K562 (cell line): ENCODE measurements around the gene GGTLC2.
"Not testable (repeated sequence)": the region's sequence is repeated elsewhere in the genome, so short reads cannot be mapped to it uniquely, and the experiment has no call there.

Source experiments
- BCOR ChIP-seq: fragments of 450-650 bp; IDR thresholded peaks from 2 replicates; pipeline ENCODE4 v1.6.1; 2016
- CBX8 ChIP-seq: fragments of 200-600 bp; sonication (generic); IDR thresholded peaks from 2 replicates; pipeline ENCODE4 v1.6.1; 2012; ENCODE audit warnings: borderline replicate concordance, mixed run types, low read depth, mild to moderate bottlenecking, moderate library complexity, mixed read lengths, low read length, control low read depth, inconsistent platforms; ENCODE audit not compliant: poor library complexity, severe bottlenecking; ENCODE audit errors: extremely low read depth
- FOXM1 ChIP-seq, 2 experiments: fragments of 450-650 bp in 1 of 2; sonication (generic) in 1 of 2; formaldehyde crosslinking in 1 of 2; IDR thresholded peaks; 2 replicates each; pipeline versions ENCODE4 v1.6.1 to v1.9.0; 2017 to 2022; ENCODE audit warnings: low read depth in 2 of 2, mild to moderate bottlenecking in 2 of 2, missing genetic modification reagents in 1 of 2, moderate library complexity in 1 of 2
- JUND ChIP-seq, 2 experiments: IDR thresholded peaks; 2 replicates in 1 of 2; 3 replicates in 1 of 2; pipeline ENCODE4 v1.6.1; 2011; ENCODE audit warnings: borderline replicate concordance in 2 of 2, low read depth in 2 of 2, low read length in 2 of 2, improper control_type of control experiment in 1 of 2, missing biosample characterization in 1 of 2, missing genetic modification characterization in 1 of 2, missing genetic modification reagents in 1 of 2
- POLR2AphosphoS5 ChIP-seq: IDR thresholded peaks from 2 replicates; pipeline ENCODE4 v1.6.1; 2011; ENCODE audit warnings: mild to moderate bottlenecking, low read depth, low read length, moderate library complexity; ENCODE audit not compliant: control insufficient read depth, insufficient read depth
- SP2 ChIP-seq: IDR thresholded peaks from 2 replicates; pipeline ENCODE4 v1.6.1; 2011; ENCODE audit warnings: mild to moderate bottlenecking, low read depth, low read length, moderate library complexity; ENCODE audit not compliant: poor library complexity, severe bottlenecking; ENCODE audit errors: extremely low read depth
- TAF9B ChIP-seq: fragments of 450-650 bp; IDR thresholded peaks from 2 replicates; pipeline ENCODE4 v1.6.1; 2018; ENCODE audit warnings: mild to moderate bottlenecking; ENCODE audit not compliant: partially characterized antibody
- ZNF121 ChIP-seq: sonication (generic); formaldehyde crosslinking; conservative IDR thresholded peaks from 2 replicates; pipeline ENCODE4 v1.8.0; 2022; ENCODE audit warnings: missing genetic modification reagents
- ZNF274 ChIP-seq: IDR thresholded peaks from 2 replicates; pipeline ENCODE4 v1.6.1; 2011; ENCODE audit warnings: low read depth, mild to moderate bottlenecking, low read length, moderate library complexity, borderline replicate concordance
- TF ChIP-seq, protein P1 (sequence below): fragments of 450-650 bp; formaldehyde crosslinking; IDR thresholded peaks from 2 replicates; pipeline ENCODE4 v1.4.0; 2020; ENCODE audit warnings: mild to moderate bottlenecking

GRCh38 chr22:22642255-22642654 lies 2.2 kb upstream of the GGTLC2 start:
- not testable (repeated sequence) for TF ChIP-seq ZNF274; ZNF121 (CRISPR knock-in tag); CBX8; BCOR; SP2; TAF9B; POLR2AphosphoS5; JUND (IDR thresholded peaks at IDR 0.05; ENCODE audit: borderline replicate concordance, low read depth, low read length); JUND (tag; IDR thresholded peaks at IDR 0.05; ENCODE audit: borderline replicate concordance, low read depth, low read length); FOXM1 (IDR thresholded peaks at IDR 0.05; ENCODE audit: low read depth); FOXM1 (CRISPR knock-in tag; IDR thresholded peaks at IDR 0.05; ENCODE audit: low read depth)
- TF ChIP-seq, protein P1, sequence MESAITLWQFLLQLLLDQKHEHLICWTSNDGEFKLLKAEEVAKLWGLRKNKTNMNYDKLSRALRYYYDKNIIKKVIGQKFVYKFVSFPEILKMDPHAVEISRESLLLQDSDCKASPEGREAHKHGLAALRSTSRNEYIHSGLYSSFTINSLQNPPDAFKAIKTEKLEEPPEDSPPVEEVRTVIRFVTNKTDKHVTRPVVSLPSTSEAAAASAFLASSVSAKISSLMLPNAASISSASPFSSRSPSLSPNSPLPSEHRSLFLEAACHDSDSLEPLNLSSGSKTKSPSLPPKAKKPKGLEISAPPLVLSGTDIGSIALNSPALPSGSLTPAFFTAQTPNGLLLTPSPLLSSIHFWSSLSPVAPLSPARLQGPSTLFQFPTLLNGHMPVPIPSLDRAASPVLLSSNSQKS (CRISPR knock-in tag): not testable (repeated sequence)
